ENCODE results near the gene TIMP3.
A peak's percentile ranks its signal among the peaks of the same experiment; 100 is the strongest.

The TIMP3 gene

DNA sequence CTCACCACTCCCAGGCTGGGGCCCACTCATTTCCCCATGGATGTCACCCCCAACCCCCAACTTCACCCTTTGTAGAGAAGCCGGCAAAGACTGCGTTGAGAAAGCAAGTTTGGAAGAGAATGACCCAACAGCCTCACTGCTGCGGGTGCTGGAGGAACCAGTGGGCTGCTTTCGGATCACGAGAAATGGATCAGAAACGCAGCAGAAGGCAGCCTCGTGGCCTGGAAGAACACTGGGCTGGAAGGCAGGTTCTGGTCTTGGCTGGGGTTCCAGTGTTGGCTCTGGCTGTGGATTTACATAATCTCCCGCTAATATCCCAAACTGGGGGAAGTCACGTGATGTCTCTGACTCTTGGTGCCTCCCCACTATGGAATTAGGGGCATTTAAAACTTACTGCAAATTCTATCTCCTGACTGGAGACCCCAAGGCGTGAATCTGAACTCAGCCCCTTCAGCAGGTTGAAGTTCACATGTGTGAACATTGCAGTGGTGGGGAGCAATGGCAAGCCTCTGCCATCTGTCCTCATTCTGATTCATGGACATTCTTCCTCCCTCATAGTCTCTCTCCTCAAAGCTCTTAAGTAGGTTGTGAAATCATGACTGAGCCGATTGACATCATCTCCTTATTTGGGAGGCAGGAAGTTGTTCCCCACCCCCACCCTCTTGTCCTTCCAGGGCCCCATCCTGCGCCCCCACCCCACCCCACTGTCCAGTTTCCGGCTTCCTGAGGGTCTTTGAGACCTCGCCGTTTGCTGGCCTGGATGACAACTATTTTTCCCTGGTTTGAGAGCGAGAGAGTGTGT, 37.0 kb upstream of the TIMP3 start:
- Histone ChIP-seq H4K20me1 (ENCODE audit: insufficient read depth, low read length) (no peaks in the 10 kb centered on the region), H3K4me2 (ENCODE audit: insufficient read depth, low read length) (no peak overlapping the region), H3K4me1 (ENCODE audit: insufficient read depth, low read length) (no peaks in the 10 kb centered on the region), H3K79me2 (ENCODE audit: insufficient read depth, low read length) (no peaks in the 10 kb centered on the region), H2AFZ (ENCODE audit: low read depth, low read length) (no peak overlapping the region), H3K27ac (ENCODE audit: low read length) (no peak overlapping the region), H3K27me3 (ENCODE audit: insufficient read depth, low read length, poor library complexity) (no peaks in the 10 kb centered on the region), H3K9ac (ENCODE audit: low read depth, low read length) (no peak overlapping the region), H3K9me3 (ENCODE audit: insufficient read depth, low read length, severe bottlenecking) (no peaks in the 10 kb centered on the region), H3K36me3 (ENCODE audit: insufficient read depth, low read length) (no peaks in the 10 kb centered on the region), H3K4me3 (ENCODE audit: low read depth in 1 of 2, low read length in 2 of 2) (no peak overlapping the region)
- no peak for TF ChIP-seq EZH2 (IDR thresholded peaks at IDR 0.05; ENCODE audit: borderline replicate concordance, low read depth, low read length, severe bottlenecking)
- TF ChIP-seq, protein P1, sequence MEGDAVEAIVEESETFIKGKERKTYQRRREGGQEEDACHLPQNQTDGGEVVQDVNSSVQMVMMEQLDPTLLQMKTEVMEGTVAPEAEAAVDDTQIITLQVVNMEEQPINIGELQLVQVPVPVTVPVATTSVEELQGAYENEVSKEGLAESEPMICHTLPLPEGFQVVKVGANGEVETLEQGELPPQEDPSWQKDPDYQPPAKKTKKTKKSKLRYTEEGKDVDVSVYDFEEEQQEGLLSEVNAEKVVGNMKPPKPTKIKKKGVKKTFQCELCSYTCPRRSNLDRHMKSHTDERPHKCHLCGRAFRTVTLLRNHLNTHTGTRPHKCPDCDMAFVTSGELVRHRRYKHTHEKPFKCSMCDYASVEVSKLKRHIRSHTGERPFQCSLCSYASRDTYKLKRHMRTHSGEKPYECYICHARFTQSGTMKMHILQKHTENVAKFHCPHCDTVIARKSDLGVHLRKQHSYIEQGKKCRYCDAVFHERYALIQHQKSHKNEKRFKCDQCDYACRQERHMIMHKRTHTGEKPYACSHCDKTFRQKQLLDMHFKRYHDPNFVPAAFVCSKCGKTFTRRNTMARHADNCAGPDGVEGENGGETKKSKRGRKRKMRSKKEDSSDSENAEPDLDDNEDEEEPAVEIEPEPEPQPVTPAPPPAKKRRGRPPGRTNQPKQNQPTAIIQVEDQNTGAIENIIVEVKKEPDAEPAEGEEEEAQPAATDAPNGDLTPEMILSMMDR (IDR thresholded peaks at IDR 0.05; ENCODE audit: borderline replicate concordance, extremely low read depth, low read length, poor library complexity, severe bottlenecking): no peak
- ATAC-seq (ENCODE audit: insufficient read depth, low read depth) (no peak), DNase-seq (no peak)

DNA sequence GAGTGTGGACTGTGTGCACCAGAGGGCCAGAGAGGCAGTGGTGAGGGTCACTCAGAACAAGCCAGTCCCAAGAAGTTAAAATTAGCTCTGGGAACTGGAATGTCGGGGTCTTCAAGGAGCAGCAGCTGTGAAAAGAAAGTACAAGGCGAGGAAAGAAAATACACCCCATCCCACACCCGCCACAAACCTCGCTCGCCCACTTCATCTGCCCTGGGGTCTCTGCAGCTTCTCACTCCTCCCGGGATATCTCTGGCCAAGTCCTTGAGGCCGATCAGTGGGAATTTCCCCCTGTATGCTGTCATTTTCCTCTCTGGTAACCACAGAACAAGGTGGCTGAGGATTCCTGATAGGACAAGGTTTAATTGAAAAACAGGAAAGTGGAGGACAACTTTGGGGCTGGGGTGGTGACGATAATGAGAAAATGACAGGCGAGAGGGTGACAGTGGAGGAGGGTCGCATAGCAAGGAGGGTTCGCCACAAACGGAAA, 36.3 kb upstream of the TIMP3 start:
- TF ChIP-seq, protein P1 (IDR thresholded peaks at IDR 0.05; ENCODE audit: borderline replicate concordance, extremely low read depth, low read length, poor library complexity, severe bottlenecking): no peak
- TF ChIP-seq EZH2 (IDR thresholded peaks at IDR 0.05; ENCODE audit: borderline replicate concordance, low read depth, low read length, severe bottlenecking): no peak
- DNase-seq: no peak

DNA sequence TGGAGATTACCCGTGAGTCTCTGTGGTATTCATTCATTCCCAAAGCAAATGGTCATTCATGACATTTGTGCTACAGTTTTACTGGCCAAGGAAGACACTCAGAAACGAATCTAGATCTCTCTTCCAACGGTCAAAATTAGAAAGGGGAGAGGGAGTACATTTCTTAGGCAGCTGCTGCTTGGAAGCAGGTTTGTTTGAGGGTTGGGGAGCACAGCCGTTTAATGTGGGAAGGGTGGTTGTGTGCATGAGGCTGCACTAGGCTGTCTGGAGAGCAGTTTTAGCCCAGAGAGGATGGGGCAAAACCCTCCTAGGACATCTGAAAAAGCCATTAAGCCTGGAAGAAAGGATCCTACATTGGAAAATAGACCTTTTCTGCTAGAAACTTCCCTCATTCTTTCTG, 29.7 kb upstream of the TIMP3 start:
- H4K20me1 ChIP-seq (ENCODE audit: insufficient read depth, low read length): no peaks in the 10 kb centered on the region
- H2AFZ ChIP-seq (ENCODE audit: low read depth, low read length): peak overlapping the region; percentile 12; the same call in 1 of the 2 replicates
- peak; percentile 61 for DNase-seq
- H3K9ac ChIP-seq (ENCODE audit: low read depth, low read length): peak overlapping the region; percentile 41
- peak overlapping the region; percentile 7; the same call in 1 of the 2 replicates for H3K4me2 ChIP-seq (ENCODE audit: insufficient read depth, low read length)
- H3K9me3 ChIP-seq (ENCODE audit: insufficient read depth, low read length, severe bottlenecking): no peaks in the 10 kb centered on the region
- no peaks in the 10 kb centered on the region for H3K36me3 ChIP-seq (ENCODE audit: insufficient read depth, low read length)
- H3K4me1 ChIP-seq (ENCODE audit: insufficient read depth, low read length): peaks cover 20% of the 10 kb centered on the region
- ATAC-seq (ENCODE audit: insufficient read depth, low read depth): peak; percentile 97
- no peaks in the 10 kb centered on the region for H3K79me2 ChIP-seq (ENCODE audit: insufficient read depth, low read length)
- no peak for TF ChIP-seq EZH2 (IDR thresholded peaks at IDR 0.05; ENCODE audit: borderline replicate concordance, low read depth, low read length, severe bottlenecking)
- TF ChIP-seq, protein P1 (IDR thresholded peaks at IDR 0.05; ENCODE audit: borderline replicate concordance, extremely low read depth, low read length, poor library complexity, severe bottlenecking): no peak
- H3K27me3 ChIP-seq (ENCODE audit: insufficient read depth, low read length, poor library complexity): no peaks in the 10 kb centered on the region
- H3K4me3 ChIP-seq (ENCODE audit: low read depth in 1 of 2, low read length in 2 of 2): no peak overlapping the region
- H3K27ac ChIP-seq (ENCODE audit: low read length): peak overlapping the region; percentile 75

More for the DNA sequence above, 36.3 kb upstream of the TIMP3 start:
- H3K79me2 ChIP-seq (ENCODE audit: insufficient read depth, low read length): no peaks in the 10 kb centered on the region
- H3K27me3 ChIP-seq (ENCODE audit: insufficient read depth, low read length, poor library complexity): no peaks in the 10 kb centered on the region
- H3K4me2 ChIP-seq (ENCODE audit: insufficient read depth, low read length): no peak overlapping the region
- H3K4me1 ChIP-seq (ENCODE audit: insufficient read depth, low read length): no peaks in the 10 kb centered on the region
- no peak overlapping the region for H3K4me3 ChIP-seq (ENCODE audit: low read depth in 1 of 2, low read length in 2 of 2)
- ATAC-seq (ENCODE audit: insufficient read depth, low read depth): no peak
- no peak overlapping the region for H2AFZ ChIP-seq (ENCODE audit: low read depth, low read length)
- no peaks in the 10 kb centered on the region for H3K9me3 ChIP-seq (ENCODE audit: insufficient read depth, low read length, severe bottlenecking)
- no peaks in the 10 kb centered on the region for H3K36me3 ChIP-seq (ENCODE audit: insufficient read depth, low read length)
- H4K20me1 ChIP-seq (ENCODE audit: insufficient read depth, low read length): no peaks in the 10 kb centered on the region
- no peak overlapping the region for H3K27ac ChIP-seq (ENCODE audit: low read length)
- H3K9ac ChIP-seq (ENCODE audit: low read depth, low read length): no peak overlapping the region
